NCI-H748 (cell line): Measurements from ENCODE around the gene GLT1D1.

Source experiments
- DNase-seq: peaks from one replicate; lab custom pipeline; 2025; ENCODE audit not compliant: unreplicated experiment; lab: John Stamatoyannopoulos, UW

Gene GLT1D1

GRCh38 chr12:128961308-128961902 lies 108.1 kb downstream of the GLT1D1 start:
- no peak for DNase-seq

DNA sequence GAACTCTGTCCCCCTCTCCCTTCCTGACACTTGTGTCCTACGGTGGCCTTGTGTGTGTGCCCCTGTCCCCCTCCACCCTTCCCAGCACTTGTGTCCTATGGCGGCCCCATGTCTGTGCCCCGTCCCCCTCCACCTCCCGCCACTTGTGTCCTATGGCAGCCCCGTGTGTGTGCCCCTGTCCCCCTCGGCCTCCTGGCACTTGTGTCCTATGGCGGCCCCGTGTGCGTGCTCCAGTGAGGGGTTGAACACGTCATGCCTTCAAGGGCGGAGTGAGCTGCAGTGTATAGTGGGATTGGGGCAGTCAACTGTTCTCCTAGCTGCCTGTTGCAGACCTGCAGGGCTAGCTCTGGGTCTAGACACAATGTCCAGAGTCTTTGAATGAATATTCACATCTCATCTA lies 108.7 kb downstream of the GLT1D1 start:
- DNase-seq, result no peak

DNA sequence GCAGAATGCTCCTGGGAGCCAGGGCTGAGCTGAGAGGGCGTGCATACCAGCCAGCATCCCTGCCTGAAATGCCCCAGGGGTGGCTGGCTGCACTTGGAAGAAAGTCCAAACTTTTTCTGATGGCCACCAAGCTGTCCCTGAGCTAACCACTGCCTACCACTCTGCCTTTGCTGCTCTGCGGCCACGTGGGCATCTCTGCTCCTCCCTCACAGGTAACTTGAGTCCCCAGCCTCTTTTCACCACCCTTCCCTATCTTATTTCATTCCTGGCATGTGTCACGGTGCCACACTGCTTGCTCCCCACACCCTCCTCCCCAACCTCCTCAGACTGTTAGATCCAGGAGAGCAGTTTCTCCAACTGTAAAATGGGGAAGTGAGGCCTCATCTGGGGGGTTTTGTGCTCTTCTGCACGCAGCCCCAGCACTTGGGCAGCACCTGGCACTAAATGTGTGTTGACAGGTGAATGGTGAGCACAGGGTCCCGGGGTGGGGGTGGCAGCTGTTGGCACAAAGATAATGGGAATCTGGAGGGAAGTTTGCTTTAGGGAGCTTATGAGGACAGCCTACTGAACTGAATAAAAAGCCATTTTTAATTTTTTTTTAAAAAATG lies 113.0 kb downstream of the GLT1D1 start:
- peak; percentile 94 for DNase-seq

DNA sequence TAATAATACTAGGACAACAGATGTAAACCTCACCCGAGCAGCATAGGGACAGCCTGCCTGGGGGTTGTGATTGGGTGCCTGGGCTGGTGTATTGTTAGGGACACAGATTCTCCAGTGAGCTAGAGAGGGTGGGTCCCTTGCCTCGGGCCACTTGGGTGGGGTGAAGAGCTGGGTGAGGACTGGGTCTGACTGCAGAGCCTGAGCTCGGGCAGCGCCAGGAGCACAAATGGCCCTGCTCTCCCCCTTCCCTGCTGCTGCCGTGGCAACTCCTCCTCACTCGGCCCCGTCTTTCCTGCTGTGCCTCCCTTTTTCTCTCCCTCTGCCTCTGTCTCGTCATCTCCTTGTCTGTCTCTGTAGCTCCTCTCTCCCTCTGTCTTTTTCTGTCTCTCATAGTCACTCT lies 115.4 kb downstream of the GLT1D1 start:
- DNase-seq, result peak; percentile 76

DNA sequence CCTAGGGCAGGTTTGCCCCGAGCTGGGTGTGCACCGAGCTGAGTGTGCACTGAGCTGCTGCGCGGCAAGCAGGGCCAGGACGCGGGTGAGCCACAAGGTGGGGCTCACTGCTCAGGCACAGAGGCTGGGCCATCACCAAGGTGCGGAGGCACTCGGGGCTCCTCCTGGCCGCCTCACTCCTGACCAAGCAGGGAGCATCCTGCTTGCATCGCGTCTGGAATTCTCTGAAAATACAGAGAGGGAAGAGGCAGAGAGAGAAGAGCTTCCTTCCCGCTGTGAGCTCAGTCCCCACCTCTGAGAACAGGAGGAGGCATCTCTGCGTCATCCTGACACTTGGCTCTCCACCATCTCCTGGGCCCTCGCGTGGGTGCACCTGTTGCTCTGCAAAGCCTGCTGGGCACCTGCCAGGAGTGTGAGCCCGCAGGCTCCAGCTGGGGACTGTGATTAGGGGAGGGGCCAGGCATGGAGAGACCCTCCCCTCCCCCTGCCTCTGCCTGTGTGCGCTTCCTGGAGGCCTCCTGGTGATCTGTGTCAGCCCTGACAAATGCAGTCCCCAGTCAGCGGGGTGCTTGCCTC lies 116.3 kb downstream of the GLT1D1 start:
- peak; percentile 97 for DNase-seq

- no peak for DNase-seq
Measured at GRCh38 chr12:128970110-128970509, 116.8 kb downstream of the GLT1D1 start.

DNA sequence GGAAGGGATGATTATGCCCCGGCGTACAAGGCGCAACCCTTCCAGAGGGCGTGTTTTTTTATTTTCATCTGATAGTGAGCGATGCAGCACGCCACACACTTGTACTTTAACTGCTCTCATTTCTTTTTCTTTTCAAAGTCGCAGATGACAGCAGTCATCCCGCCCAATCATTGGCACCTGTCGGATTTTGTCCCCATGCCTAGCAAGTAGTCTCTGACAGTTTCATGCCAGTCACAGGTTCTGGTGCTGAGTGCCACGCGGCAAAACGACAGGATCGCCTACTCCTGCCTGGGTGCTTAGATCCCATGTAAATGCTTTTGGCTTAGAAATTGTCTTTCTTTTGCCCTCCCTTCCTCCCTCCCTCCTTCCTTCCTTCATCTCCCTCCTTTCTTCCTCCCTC lies 117.7 kb downstream of the GLT1D1 start:
- DNase-seq, result peak; percentile 41

GRCh38 chr12:128971802-128972201 lies 118.5 kb downstream of the GLT1D1 start:
- peak; percentile 82 for DNase-seq

DNA sequence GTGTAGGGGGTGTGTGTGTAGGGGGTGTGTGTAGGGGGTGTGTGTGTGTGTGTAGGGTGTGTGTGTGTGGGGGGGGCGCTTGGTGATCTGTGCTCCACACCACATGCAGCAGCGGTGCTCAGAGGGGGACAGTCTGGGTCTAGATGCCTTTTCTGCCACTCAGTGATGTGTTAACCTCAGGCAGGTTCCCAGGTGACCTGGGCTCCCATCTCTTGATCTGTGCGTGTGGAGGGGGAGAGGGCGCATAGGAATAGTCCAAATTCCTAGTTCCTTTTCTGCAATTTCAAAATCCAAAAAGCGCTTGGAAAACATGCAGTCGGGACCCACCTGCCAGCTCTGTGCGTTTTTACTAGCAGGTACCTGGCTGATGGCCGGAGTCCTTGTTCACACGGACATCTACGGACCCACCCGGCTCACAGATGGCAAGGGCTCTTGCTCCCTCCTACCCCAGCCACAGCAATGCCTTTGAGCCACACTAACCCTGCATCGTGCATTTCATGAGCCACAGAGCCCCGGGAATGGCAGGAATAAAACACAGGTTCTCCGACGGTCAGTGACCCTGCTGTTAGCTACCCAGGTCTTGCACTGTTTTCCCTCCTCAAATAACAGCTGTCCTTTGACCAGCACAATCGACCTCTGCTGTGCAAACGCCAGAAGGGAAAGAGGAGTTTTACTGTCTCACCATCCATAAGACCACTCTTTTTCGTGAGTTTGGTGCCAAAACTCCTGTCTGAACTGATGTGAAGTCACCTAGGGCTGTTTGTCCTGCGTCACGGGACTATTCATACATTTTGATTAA lies 120.8 kb downstream of the GLT1D1 start:
- DNase-seq, result peak; percentile 32

- peak; percentile 44 for DNase-seq
Measured at GRCh38 chr12:128974881-128975280, 121.6 kb downstream of the GLT1D1 start.

- DNase-seq, result peak; percentile 53
Measured at GRCh38 chr12:128976120-128976738, 123.0 kb downstream of the GLT1D1 start.

GRCh38 chr12:128977441-128977840 lies 124.2 kb downstream of the GLT1D1 start:
- peak; percentile 62 for DNase-seq

DNA sequence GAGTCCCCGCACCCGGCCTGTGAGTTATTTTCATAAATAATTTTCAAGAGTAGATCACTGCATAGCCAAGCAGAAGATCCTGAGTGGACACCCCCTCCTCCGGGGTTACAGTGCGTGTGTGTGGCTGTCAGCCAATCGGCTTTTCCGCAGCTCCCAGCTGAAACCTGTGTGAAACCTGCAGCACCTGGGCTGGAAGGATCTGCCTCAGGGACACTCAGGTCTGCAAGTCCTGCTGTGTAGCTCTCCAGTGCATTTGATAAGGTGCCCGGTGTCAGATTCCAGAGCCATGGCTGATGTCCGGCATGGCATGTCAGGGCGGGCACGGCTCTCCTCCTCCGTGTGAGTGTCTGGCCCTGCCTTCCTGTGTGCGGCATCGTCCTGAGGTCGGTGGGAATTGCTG lies 124.8 kb downstream of the GLT1D1 start:
- peak; percentile 13 for DNase-seq

DNA sequence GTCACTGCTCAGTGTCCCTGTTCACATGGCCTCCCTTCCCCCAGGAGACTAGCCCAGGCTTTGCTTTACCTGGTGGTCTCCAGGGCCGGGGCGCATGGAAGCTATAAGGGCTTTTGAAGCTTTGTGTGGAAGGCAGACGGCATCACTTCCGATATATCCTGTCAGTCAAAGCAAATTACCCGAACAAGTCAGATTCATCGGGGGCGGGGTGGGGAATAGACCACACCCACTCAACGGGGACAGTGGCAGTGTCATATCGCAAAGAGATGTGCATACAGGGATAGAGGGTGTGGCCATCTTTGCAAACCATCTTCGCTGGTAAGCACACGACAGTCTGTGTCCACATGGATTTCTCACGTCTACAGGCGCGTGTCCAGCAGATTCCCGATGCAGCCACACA lies 127.3 kb downstream of the GLT1D1 start:
- DNase-seq, result peak; percentile 35

DNA sequence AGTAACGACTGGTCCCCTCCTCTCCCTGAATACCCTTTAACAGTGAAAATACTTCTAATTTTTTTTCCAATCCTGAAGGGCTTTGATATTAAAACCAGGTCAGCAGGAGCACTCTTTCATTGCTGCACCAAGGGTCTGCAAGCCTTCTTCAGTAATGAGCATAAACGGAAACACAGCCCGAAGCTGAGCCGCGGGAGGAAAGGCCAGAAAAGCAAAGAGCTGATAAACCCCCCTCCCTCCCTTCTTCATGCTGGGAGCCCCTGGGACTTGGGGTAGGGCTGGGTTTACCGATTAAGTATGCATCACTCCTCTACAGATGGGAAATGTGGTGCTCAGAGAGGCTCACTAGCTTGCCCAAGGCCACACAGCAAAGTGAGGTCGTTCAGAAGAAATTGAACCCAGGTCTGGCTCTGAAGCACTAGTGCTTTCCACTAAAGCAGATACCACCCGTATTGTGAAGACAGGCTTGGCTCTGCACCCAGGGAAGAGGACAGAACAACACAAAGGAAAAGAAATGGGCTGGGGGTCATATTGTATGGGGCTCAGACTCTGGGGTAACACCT lies 128.8 kb downstream of the GLT1D1 start:
- DNase-seq, result no peak

DNA sequence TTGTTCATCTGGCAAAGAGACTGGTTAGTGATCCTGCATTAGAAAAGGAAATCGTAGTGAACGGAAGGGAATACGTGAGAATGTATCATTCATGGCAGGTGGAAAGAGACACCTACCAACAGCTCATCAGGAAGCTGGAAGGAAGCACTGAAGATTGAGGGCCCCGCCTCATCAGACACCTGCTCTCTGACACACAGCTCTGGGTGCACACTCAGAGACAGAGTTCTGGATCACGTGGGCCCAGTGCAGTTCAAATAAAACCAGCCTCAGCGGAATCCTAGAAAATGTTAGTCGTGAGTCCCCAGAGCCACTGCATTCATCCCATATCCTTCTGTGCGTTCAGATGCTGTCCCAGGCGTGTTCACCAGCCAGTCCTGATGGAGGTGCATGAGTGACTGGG lies 129.7 kb downstream of the GLT1D1 start:
- DNase-seq, result peak; percentile 39

GRCh38 chr12:128983371-128983770 lies 130.1 kb downstream of the GLT1D1 start:
- DNase-seq, result no peak

- DNase-seq, result no peak
Measured at GRCh38 chr12:128986957-128987356, 133.7 kb downstream of the GLT1D1 start.

DNA sequence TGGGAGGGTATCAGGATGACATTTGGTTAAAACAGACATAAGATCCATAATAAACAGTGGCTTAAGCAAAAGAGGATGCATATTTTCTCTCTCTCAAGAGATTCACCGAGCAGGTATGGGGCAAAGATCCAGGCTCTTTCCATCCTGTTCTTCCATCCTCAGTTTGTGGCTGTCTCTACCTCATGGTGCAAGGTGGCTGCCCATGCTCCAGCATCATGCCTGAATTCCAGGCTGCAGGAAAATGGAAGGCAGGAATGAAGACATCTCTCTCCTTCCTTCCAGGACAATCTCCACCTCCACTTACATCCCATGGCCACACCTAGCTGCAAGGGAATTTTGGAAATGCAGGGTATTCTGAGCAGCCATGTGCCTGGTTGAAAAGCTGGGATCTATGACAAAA lies 136.0 kb downstream of the GLT1D1 start:
- DNase-seq, result no peak

- DNase-seq, result no peak
Measured at GRCh38 chr12:128991716-128992115, 138.4 kb downstream of the GLT1D1 start.

DNA sequence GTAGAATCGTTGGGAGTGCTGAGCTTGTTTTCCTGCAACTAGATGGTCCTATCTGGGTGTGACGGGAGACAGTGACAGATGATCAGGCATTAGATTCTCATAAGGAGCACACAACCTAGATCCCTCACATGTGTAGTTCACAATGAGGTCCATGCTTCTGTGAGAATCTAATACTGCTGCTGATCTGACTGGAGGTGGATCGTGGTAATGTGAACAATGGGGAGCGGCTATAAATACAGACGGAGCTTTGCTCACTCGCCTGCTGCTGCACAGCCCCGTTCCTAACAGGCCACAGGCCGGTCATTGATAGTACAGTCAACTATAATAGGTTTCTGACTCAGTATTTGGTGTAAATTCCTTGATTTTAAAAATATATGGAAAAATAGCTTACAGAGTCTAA lies 138.8 kb downstream of the GLT1D1 start:
- no peak for DNase-seq
